GM12878 (cell line): Measurements from ENCODE around the gene ZFC3H1.

Experiments
- ASH2L ChIP-seq: fragments of 300-600, 200-600 bp; sonication (generic); IDR thresholded peaks from 2 replicates; pipeline ENCODE4 v1.6.1; 2017; ENCODE audit warnings: low read depth, mild to moderate bottlenecking, borderline replicate concordance
- ATF7 ChIP-seq: fragments of 450-650 bp; IDR thresholded peaks from 2 replicates; pipeline ENCODE4 v1.6.1; 2016; ENCODE audit warnings: low read depth, mild to moderate bottlenecking
- EP300 ChIP-seq, 2 experiments: fragments of 150-350 bp in 1 of 2; IDR thresholded peaks; 2 replicates each; pipeline ENCODE4 v1.6.1; 2011 to 2012; ENCODE audit warnings: low read depth in 2 of 2, low read length in 2 of 2, borderline replicate concordance in 1 of 2, improper control_type of control experiment in 1 of 2, inconsistent platforms in 1 of 2; ENCODE audit not compliant: control insufficient read depth in 1 of 2
- MTA3 ChIP-seq: IDR thresholded peaks from 2 replicates; pipeline ENCODE4 v1.6.1; 2012; ENCODE audit warnings: low read length, inconsistent platforms, borderline replicate concordance
- POLR2A ChIP-seq: IDR thresholded peaks from 2 replicates; pipeline ENCODE4 v1.6.1; 2011; ENCODE audit warnings: low read depth, mild to moderate bottlenecking, low read length
- POLR2AphosphoS5 ChIP-seq: IDR thresholded peaks from 2 replicates; pipeline ENCODE4 v1.6.1; 2011; ENCODE audit warnings: mild to moderate bottlenecking, low read length, inconsistent platforms
- SMC3 ChIP-seq: IDR thresholded peaks from 2 replicates; pipeline ENCODE4 v1.6.1; 2011; ENCODE audit warnings: low read length, improper control_type of control experiment, borderline replicate concordance
- ZNF384 ChIP-seq: IDR thresholded peaks from 2 replicates; pipeline ENCODE4 v1.6.1; 2012; ENCODE audit warnings: low read depth, mild to moderate bottlenecking, low read length, improper control_type of control experiment, borderline replicate concordance
- TF ChIP-seq, protein P1 (sequence below), 3 experiments: IDR thresholded peaks in 2 of 3; conservative IDR thresholded peaks in 1 of 3; 2 replicates each; pipeline ENCODE4 v1.5.1; 2011; ENCODE audit warnings: low read depth in 3 of 3, low read length in 3 of 3, mild to moderate bottlenecking in 3 of 3, control low read depth in 2 of 3, moderate library complexity in 2 of 3, inconsistent platforms in 1 of 3, mixed read lengths in 1 of 3; ENCODE audit not compliant: control insufficient read depth in 2 of 3, insufficient read depth in 1 of 3; ENCODE audit errors: extremely low read depth in 1 of 3

DNA sequence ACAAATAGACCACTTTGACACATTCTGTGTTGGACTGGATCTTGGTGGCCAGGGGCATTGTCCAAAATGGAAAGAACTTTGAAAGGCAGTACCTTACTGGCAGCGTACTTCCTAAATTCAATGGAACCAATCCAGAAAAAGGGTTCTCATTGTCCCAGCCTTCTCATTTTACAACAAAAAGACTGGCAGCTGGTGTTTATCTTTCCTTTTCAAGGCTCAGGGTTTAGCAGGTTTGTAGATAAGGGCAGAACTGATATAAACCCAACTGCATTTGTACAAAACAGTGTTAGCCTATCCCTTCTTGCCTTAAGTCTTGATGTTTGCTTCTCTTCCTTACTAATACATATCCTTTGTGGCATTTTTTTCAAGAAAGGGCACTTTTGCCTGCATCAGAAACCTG, 8.2 kb upstream of the ZFC3H1 start:
- no peak for TF ChIP-seq ZNF384
- TF ChIP-seq ASH2L = no peak
- TF ChIP-seq, protein P1, sequence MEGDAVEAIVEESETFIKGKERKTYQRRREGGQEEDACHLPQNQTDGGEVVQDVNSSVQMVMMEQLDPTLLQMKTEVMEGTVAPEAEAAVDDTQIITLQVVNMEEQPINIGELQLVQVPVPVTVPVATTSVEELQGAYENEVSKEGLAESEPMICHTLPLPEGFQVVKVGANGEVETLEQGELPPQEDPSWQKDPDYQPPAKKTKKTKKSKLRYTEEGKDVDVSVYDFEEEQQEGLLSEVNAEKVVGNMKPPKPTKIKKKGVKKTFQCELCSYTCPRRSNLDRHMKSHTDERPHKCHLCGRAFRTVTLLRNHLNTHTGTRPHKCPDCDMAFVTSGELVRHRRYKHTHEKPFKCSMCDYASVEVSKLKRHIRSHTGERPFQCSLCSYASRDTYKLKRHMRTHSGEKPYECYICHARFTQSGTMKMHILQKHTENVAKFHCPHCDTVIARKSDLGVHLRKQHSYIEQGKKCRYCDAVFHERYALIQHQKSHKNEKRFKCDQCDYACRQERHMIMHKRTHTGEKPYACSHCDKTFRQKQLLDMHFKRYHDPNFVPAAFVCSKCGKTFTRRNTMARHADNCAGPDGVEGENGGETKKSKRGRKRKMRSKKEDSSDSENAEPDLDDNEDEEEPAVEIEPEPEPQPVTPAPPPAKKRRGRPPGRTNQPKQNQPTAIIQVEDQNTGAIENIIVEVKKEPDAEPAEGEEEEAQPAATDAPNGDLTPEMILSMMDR (IDR thresholded peaks at IDR 0.05 in 2 of 3, conservative IDR thresholded peaks at IDR 0.05 in 1 of 3; ENCODE audit: control insufficient read depth in 2 of 3, extremely low read depth in 1 of 3, insufficient read depth in 1 of 3, low read depth in 3 of 3, low read length in 3 of 3) = no peak
- TF ChIP-seq POLR2AphosphoS5 = no peak
- no peak for TF ChIP-seq SMC3
- no peak for TF ChIP-seq EP300 (IDR thresholded peaks at IDR 0.05; ENCODE audit: borderline replicate concordance in 1 of 2, control insufficient read depth in 1 of 2, low read depth in 2 of 2, low read length in 2 of 2)
- no peak for TF ChIP-seq MTA3
- no peak for TF ChIP-seq ATF7
- no peak for TF ChIP-seq POLR2A
